OCI-LY1 (cell line): ENCODE results near the gene MRPL48.

Experiments
- EZH2 ChIP-seq: fragments of 200-600 bp; sonication (generic), shearing (Covaris generic); IDR thresholded peaks from 2 replicates; pipeline ENCODE4 v1.8.0; 2017; ENCODE audit warnings: borderline replicate concordance, mixed run types, mild to moderate bottlenecking, antibody characterized with exemption, low read length, moderate library complexity, mixed read lengths
- TF ChIP-seq, protein P1 (sequence below): fragments of 200-600 bp; sonication (generic), shearing (Covaris generic); IDR thresholded peaks from 2 replicates; pipeline ENCODE4 v1.5.1; 2017; ENCODE audit warnings: mild to moderate bottlenecking, antibody characterized with exemption, low read length, moderate library complexity, mixed read lengths

DNA sequence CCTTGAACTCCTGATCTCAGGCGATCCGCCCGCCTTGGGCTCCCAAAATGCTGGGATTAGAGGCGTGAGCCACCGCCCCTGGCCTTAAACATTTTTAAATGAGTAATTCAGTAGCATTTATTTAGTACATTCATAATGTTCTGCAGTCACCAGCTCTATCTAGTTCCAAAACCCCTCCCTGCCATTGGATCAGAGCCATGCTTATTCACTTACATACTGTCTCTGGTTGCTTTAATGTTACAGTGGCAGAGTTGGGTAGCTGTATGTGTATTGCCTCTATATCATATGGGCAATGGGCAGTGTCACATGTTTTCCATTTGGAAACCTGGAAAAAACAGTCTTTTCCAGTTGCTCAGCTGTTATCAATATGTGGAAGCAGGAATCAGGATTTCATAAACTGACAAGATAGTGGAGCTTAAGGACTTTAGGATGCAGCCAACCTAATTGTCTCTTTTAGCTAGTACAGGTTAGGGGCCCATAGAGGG lies 78.5 kb downstream of the MRPL48 start:
- TF ChIP-seq, protein P1, sequence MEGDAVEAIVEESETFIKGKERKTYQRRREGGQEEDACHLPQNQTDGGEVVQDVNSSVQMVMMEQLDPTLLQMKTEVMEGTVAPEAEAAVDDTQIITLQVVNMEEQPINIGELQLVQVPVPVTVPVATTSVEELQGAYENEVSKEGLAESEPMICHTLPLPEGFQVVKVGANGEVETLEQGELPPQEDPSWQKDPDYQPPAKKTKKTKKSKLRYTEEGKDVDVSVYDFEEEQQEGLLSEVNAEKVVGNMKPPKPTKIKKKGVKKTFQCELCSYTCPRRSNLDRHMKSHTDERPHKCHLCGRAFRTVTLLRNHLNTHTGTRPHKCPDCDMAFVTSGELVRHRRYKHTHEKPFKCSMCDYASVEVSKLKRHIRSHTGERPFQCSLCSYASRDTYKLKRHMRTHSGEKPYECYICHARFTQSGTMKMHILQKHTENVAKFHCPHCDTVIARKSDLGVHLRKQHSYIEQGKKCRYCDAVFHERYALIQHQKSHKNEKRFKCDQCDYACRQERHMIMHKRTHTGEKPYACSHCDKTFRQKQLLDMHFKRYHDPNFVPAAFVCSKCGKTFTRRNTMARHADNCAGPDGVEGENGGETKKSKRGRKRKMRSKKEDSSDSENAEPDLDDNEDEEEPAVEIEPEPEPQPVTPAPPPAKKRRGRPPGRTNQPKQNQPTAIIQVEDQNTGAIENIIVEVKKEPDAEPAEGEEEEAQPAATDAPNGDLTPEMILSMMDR: no peak
- no peak for TF ChIP-seq EZH2
